DMS153 treated with DMSO at 0.1 percent for 48 hours (cell line): ENCODE measurements around the gene TMEM181.
"Not testable (repeated sequence)": the region's sequence is repeated elsewhere in the genome, so short reads cannot be mapped to it uniquely, and the experiment has no call there.

Experiments
- DNase-seq: peaks from one replicate; lab custom pipeline; 2025; ENCODE audit not compliant: unreplicated experiment; lab: John Stamatoyannopoulos, UW

TMEM181 gene

GRCh38 chr6:158620963-158621693 lies 61.2 kb downstream of the TMEM181 start:
- DNase-seq, result no peak

GRCh38 chr6:158621694-158622544 lies 62.0 kb downstream of the TMEM181 start:
- DNase-seq, result no peak

GRCh38 chr6:158622545-158623190 lies 62.8 kb downstream of the TMEM181 start:
- no peak for DNase-seq

GRCh38 chr6:158624684-158625682 lies 65.1 kb downstream of the TMEM181 start:
- DNase-seq, result no peak

- DNase-seq, result no peak
Observed at GRCh38 chr6:158625881-158626305, 66.0 kb downstream of the TMEM181 start.

- no peak for DNase-seq
Observed at GRCh38 chr6:158626360-158627167, 66.7 kb downstream of the TMEM181 start.

- no peak for DNase-seq
Observed at GRCh38 chr6:158627168-158627939, 67.5 kb downstream of the TMEM181 start.

GRCh38 chr6:158627940-158628211 lies 68.0 kb downstream of the TMEM181 start:
- no peak for DNase-seq

- no peak for DNase-seq
Observed at GRCh38 chr6:158628542-158628941, 68.7 kb downstream of the TMEM181 start.

- DNase-seq, result no peak
Observed at GRCh38 chr6:158629367-158630221, 69.7 kb downstream of the TMEM181 start.

GRCh38 chr6:158630938-158631616 lies 71.2 kb downstream of the TMEM181 start:
- no peak for DNase-seq

- DNase-seq, result no peak
Observed at GRCh38 chr6:158631678-158632537, 72.0 kb downstream of the TMEM181 start.

GRCh38 chr6:158632538-158633119 lies 72.7 kb downstream of the TMEM181 start:
- DNase-seq, result not testable (repeated sequence)

GRCh38 chr6:158633127-158633526 lies 73.2 kb downstream of the TMEM181 start:
- no peak for DNase-seq

GRCh38 chr6:158634695-158635426 lies 75.0 kb downstream of the TMEM181 start:
- no peak for DNase-seq
